ENCODE data around the gene UMODL1. TPM values are rescaled to one million over a fixed set of nuclear protein-coding genes. Genes with fewer than 3 reads are reported as not detected.
"Not testable (repeated sequence)": the region's sequence is repeated elsewhere in the genome, so short reads cannot be mapped to it uniquely, and the experiment has no call there.

Gene UMODL1
- total and polyA plus RNA-seq, 8 donors, result 0.10 to 0.69 (median 0.48) TPM; not detected in 1

DNA sequence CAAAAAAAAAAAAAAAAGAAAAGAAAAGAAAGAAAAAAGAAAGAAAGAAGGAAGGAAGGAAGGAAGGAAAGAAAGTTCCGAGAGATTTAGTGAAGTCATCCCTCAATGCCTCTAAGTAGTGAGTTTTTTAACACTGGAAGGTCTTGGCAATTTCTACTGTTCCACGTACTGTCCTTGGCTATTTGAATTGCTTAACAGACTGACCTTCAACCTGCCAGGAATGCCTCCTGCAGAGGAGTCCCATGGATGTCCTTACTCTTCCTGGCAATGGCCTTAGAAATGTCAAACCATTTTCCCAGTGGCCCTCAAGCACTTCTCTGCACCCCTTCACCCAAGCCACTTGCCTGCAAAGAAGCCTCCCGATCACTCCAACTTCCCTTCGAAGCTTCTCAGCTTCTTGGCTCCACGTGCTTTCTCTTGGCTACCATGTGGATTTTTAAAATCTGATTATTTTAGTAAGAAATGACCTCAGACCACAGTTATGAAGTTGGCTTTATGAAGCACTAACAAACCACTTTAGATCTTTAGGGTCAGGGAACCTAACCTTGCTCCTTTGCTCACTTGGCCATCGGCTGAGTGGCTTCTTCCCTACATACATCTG is 104.1 kb downstream of the UMODL1 start:
- ATAC-seq (no peak), DNase-seq (no peak)
- Histone ChIP-seq H3K4me1 (no peaks in the 10 kb centered on the region), H3K4me3 (no peak overlapping the region), H3K9me3 (no peaks in the 10 kb centered on the region), H3K27ac (no peak overlapping the region), H3K27me3 (no peaks in the 10 kb centered on the region), H3K36me3 (no peaks in the 10 kb centered on the region)
- TF ChIP-seq, protein P1, sequence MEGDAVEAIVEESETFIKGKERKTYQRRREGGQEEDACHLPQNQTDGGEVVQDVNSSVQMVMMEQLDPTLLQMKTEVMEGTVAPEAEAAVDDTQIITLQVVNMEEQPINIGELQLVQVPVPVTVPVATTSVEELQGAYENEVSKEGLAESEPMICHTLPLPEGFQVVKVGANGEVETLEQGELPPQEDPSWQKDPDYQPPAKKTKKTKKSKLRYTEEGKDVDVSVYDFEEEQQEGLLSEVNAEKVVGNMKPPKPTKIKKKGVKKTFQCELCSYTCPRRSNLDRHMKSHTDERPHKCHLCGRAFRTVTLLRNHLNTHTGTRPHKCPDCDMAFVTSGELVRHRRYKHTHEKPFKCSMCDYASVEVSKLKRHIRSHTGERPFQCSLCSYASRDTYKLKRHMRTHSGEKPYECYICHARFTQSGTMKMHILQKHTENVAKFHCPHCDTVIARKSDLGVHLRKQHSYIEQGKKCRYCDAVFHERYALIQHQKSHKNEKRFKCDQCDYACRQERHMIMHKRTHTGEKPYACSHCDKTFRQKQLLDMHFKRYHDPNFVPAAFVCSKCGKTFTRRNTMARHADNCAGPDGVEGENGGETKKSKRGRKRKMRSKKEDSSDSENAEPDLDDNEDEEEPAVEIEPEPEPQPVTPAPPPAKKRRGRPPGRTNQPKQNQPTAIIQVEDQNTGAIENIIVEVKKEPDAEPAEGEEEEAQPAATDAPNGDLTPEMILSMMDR (IDR thresholded peaks at IDR 0.05), result no peak
- intact Hi-C loops (cut with DNase I), result no loop called here

DNA sequence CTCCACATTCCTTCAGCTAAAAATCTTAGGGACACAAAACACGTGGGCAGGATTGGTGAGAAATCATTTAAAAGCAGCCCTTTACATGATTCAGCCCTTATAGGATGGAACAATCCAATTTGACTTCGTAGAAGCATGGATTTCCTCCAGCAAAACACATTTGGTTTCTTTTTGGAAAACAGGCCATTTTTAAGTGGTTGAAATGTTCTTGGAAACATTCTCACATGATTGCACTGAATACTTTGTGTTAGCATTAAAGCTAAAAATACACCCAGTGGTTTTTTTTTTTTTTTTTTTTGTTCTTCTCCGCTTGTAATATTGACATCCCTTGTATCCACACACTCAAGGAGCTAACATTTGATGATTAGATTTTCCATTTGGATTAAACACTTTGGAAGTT is 105.7 kb downstream of the UMODL1 start:
- TF ChIP-seq, protein P1 (IDR thresholded peaks at IDR 0.05), result no peak
- DNase-seq (peak in 2 of 4 donors; percentile 59 to 67), ATAC-seq (peak; percentile 52)
- no peaks in the 10 kb centered on the region for H3K4me1 ChIP-seq
- H3K9me3 ChIP-seq, result no peaks in the 10 kb centered on the region
- H3K27me3 ChIP-seq, result no peaks in the 10 kb centered on the region
- intact Hi-C loops (cut with DNase I), result no loop called here
- no peaks in the 10 kb centered on the region for H3K36me3 ChIP-seq
- no peak overlapping the region for H3K4me3 ChIP-seq
- H3K27ac ChIP-seq, result peak overlapping the region in 1 of 2 donors; percentile 45

GRCh38 chr21:42179316-42179715 is 108.2 kb downstream of the UMODL1 start:
- intact Hi-C loops (cut with DNase I), result no loop called here
- ATAC-seq (no peak), DNase-seq (no peak)
- H3K27ac ChIP-seq, result no peak overlapping the region
- H3K4me1 ChIP-seq, result no peaks in the 10 kb centered on the region
- H3K27me3 ChIP-seq, result no peaks in the 10 kb centered on the region
- TF ChIP-seq, protein P1 (IDR thresholded peaks at IDR 0.05), result no peak
- H3K36me3 ChIP-seq, result no peaks in the 10 kb centered on the region
- no peak overlapping the region for H3K4me3 ChIP-seq
- no peaks in the 10 kb centered on the region for H3K9me3 ChIP-seq

- H3K9me3 ChIP-seq; H3K27ac ChIP-seq; DNase-seq; H3K4me3 ChIP-seq; intact Hi-C loops (cut with DNase I); H3K36me3 ChIP-seq; ATAC-seq; H3K27me3 ChIP-seq; H3K4me1 ChIP-seq: not testable (repeated sequence)
These were observed 108.9 kb downstream of the UMODL1 start for GRCh38 chr21:42180001-42180400.

- intact Hi-C loops (cut with DNase I), result no loop called here
- ATAC-seq (no peak), DNase-seq (no peak)
- Histone ChIP-seq H3K27ac (no peak overlapping the region), H3K27me3 (no peaks in the 10 kb centered on the region), H3K4me3 (no peak overlapping the region), H3K4me1 (peaks cover 0 to 10% of the 10 kb centered on the region in 2 donors), H3K9me3 (no peaks in the 10 kb centered on the region), H3K36me3 (no peaks in the 10 kb centered on the region)
- TF ChIP-seq, protein P1 (IDR thresholded peaks at IDR 0.05), result no peak
These were observed 111.7 kb downstream of the UMODL1 start for GRCh38 chr21:42182713-42183371.
